HG03520 (cell line): ENCODE data around the gene CRYBB2.
"Not testable (repeated sequence)": the region's sequence is repeated elsewhere in the genome, so short reads cannot be mapped to it uniquely, and the experiment has no call there.

ENCODE experiments used
- ATAC-seq: cut with Tn5 transposase; IDR thresholded peaks from one replicate; pipeline ENCODE4 v1.9.1; 2021; ENCODE audit warnings: mild to moderate bottlenecking, moderate library complexity; ENCODE audit not compliant: unreplicated experiment

CRYBB2 gene

GRCh38 chr22:25219211-25219689 lies at the start of gene CRYBB2:
CRYBB2 (plus strand) TSS chr22:25219639; CDS start chr22:25221430, 1,791 bp downstream.
- no peak for ATAC-seq

- no peak for ATAC-seq
Measured at GRCh38 chr22:25170426-25170980, 48.9 kb upstream of the CRYBB2 start.

DNA sequence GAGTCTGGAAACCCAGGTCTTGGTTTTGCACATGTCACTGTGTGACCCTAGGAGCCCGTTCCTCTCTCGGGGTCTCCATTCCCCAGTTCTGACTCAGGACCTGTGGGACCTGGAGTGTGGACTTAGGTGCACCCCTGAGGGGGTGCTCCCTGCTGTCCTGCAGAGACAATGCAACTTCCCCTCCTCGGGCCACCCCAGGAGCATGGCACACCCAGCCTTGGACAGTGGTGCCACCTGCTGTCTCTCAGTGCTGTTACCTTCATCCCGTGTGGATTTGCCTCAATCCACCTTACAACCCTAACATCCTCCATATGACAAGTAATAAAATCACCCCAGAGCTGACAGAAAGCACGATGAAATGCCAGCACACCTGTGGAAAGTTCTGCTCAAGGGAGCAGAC lies 47.3 kb upstream of the CRYBB2 start:
- no peak for ATAC-seq

GRCh38 chr22:25174156-25174887 lies 45.1 kb upstream of the CRYBB2 start:
- ATAC-seq, result no peak

GRCh38 chr22:25174888-25175411 lies 44.5 kb upstream of the CRYBB2 start:
- ATAC-seq, result no peak

GRCh38 chr22:25176175-25176574 lies 43.3 kb upstream of the CRYBB2 start:
- no peak for ATAC-seq

DNA sequence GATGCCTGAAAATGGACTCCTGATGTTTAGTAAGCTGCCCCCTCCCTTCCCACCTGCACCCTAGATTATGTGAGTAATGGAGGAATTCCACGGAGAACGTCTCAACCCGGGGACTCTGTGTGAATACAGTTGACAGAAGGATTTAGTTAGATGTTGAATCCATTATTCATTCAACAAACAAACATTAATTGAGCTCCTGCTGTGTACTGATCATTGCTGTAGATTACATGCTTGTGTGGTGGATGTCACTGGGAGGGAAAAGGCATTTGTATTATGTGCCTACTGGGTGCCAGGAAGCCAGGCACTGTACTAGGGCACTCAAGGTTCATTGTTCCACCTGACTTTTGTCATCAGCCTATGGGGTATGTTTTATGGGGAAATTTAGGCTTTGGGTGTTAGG lies 42.6 kb upstream of the CRYBB2 start:
- ATAC-seq, result no peak

DNA sequence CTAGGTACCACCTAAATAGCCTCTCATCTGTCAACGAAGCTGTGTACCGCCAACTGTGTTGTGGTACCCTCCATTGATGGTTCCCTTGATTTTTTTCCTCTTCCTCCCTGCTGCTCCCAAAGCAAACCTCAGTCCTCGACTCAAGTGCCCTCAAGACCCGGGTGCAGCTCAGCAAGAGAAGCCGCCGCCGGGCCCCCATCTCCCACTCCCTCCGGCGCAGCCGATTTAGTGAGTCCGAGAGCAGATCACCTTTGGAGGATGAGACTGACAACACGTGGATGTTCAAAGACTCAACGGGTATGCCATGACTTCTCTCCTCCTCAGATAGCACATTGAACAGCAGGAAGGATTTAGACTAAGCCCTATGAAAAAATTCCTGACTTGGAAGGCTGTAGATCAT lies 42.2 kb upstream of the CRYBB2 start:
- no peak for ATAC-seq

GRCh38 chr22:25177895-25178294 lies 41.5 kb upstream of the CRYBB2 start:
- no peak for ATAC-seq

- not testable (repeated sequence) for ATAC-seq
Measured at GRCh38 chr22:25178348-25178747, 41.1 kb upstream of the CRYBB2 start.

DNA sequence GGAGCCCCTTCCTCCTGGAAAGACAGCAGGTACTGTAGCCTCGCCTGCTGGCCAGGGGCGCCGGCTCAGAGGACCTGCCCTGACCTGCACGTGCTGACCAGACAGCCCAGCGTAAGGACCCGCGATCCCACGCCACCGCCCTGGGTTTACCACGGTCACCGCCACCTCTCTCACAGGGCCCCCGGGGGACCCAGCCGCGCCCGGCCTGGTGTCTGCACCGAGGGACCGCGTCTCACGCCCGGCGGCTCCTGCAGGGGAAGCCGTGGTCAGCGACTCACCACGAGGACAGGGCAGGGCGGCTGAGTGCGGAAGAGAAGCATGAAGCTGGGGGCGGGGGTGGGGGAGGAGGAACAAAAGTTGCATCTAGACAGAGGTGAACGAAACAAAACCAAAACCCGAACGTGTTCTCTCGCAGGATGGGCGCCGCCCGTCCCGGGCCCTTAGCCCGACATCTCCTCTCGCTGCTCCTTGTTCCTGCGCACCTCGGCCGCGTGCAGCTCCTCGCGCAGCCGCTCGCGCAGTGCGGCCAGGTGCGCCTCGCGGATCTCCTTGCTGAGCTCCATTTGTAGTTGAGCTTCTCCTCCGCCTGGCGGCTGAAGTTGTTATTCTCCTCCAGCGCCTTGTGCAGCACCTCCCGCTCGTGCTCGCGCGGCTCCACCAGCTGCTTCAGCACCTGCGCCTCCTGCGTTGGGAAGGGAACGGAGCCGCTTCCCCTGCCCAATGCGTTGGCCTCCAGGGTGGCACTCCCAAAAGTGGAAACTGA lies 40.4 kb upstream of the CRYBB2 start:
- not testable (repeated sequence) for ATAC-seq

DNA sequence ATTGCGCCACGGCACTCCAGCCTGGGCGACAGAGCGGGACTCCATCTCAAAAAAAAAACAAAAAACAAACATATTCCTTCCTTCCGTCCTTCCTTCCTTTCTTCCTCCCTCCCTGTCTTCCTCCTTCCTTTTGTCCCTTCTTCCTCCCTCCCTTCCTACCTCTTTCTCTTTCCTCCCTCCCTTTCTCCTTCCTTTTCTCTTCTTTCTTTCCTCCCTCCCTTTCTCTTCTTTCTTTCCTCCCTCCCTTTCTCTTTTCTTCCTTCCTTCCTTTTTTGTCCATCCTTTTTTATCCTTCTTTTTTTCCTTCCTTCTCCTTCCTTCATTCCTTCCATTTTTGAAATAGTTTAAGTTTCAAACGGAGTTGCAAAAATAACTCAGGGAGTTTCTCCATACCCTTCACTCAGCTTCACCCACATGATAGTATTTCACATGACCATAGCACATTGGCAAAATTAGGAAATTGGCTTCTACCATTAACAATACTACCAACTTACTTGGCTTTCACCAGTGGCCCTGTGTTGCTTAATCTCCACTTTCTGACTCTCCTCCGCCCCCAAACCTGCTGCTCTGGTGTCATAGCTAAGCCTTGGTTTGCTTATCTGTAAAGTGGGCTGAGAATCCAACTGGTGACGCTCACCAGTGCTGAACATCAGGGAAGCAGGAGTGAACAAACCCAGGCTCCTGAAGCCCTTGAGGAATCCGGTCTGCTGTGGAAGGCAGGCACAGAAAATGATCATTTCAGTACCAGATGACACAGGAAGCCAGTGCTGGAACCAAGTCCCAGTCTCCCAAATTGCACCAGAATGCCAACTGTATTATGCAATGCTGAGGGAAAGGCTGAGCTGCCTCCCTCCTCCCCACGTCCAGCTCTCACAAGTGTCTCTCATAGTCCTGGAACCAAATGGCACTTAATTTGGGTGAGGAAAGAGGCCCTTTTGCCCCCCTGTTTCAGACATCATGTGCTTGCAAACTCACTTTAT lies 37.0 kb upstream of the CRYBB2 start:
- ATAC-seq, result no peak

DNA sequence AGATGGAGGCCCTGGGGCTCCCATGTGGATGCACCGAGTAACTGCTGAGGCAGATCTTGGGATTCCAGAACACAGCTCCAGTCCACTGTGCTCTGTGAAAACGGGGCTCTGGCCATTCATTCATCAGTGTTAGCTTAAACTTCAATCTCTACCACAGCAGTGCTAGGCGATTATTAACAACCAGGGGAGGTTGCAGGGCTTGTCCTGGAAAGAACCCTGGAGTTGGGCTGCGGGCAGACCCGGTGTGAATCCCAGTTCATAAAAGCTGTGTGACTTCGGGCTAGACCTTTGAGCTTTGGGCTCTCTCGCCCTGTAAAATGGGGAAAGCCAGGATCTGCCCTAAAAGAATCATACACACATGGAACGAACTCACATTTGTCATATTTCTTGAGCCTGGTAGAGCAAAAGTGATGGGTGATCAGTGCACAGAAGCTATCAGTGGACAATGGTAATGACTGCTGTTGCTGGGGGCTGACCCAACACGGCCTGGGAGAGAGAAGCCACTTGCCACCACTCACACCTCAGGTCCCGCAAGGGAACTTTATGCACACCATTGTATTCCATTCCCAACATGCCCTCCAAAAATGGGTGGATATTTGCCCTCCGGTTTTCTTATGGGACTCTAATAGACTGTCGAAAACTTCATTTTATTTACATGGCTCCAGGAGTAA lies 35.4 kb upstream of the CRYBB2 start:
- ATAC-seq, result no peak

GRCh38 chr22:25186140-25186539 lies 33.3 kb upstream of the CRYBB2 start:
- ATAC-seq, result no peak

DNA sequence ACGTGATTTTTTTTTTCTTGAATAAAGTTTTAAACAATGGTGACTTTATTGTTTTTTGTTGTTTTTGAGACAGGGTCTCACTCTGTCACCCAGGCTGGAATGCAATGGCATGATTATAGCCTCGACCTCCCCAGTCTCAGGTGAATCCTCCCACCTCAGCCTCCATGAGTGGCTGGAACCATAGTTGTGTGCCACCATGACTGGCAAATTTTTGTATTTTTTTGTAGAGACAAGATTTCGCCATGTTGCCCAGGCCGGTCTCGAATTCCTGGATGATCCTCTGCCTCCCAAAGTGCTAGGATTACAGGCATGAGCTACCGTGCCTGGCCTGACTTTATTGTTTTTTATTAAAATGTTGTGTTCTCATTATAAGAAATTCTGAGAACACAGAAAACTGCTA lies 32.0 kb upstream of the CRYBB2 start:
- ATAC-seq, result no peak

- no peak for ATAC-seq
Measured at GRCh38 chr22:25192406-25192805, 27.0 kb upstream of the CRYBB2 start.

DNA sequence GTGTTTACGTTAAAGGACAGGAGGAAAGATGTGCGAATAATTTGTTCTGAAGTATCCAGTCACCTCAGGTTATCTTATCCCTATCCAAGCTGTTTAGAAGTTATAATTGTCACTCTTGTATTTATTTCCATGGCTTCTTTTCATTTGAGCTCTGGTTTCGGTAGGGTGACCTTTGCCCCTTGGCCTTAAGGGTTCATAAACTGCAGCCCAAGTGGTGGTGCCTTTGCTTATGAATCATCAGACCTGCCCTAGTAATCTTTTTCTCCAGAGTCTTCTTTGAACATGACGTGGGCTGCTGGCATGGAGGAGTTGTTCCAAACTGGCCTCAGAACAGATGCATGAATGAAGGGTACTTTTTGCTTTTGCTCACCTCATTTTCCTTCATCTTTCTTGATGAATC lies 26.3 kb upstream of the CRYBB2 start:
- ATAC-seq, result no peak

DNA sequence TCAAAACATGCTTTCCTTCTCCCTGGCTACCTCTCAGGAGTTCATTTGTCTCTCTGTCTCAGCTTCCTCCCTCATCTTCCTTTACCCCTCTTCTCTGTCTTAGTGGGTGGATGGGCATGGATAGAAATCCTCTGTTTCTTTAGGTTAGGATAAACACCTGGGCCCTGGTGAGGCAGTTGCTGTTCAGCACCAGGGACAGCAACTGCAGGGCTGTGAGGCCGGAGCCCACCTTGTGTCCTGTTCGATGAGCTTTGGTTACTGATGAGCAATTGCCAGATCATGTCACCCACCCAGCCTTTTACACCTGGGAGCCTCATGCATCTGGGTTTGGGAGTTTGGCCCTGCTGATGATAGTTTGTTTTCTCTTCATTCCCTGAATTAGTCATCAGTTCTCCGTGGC lies 25.9 kb upstream of the CRYBB2 start:
- no peak for ATAC-seq

DNA sequence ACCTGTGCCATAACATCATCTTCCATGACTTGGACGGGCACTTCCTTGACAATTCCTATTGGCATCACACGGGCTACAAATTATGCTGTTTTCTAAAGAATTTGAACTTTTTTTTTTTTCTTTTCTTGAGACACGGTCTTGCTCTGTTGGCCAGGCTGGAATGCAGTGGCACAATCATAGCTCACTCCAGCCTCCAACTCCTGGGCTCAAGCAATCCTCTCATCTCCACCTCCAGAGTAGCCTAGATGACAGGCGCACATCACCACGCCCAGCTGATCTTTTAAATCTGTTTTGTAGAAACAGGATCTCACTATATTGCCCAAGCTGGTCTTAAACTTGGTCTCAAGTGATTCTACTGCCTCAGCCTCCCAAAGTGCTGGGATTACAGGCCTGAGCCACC lies 23.1 kb upstream of the CRYBB2 start:
- no peak for ATAC-seq

- ATAC-seq, result no peak
Measured at GRCh38 chr22:25197340-25197739, 22.1 kb upstream of the CRYBB2 start.
